Peyer's patch (tissue), 4 donors: Measurements from ENCODE around the gene UBAP2. TPM values are rescaled to one million over a fixed set of nuclear protein-coding genes. Genes with fewer than 3 reads are reported as not detected.

Experiments used
- DNase-seq, 3 donors: peaks; one replicate each; pipeline ENCODE4 v3.0.0-alpha.2; 2017 to 2019
- H3K27ac ChIP-seq, 4 donors: fragments of 200-600 bp; sonication (generic); one replicate each; pipeline ENCODE4 v1.5.1; 2016 to 2019
- H3K27me3 ChIP-seq, 2 donors: fragments of 200-600 bp; sonication (generic); one replicate each; pipeline ENCODE4 v1.5.1; 2019
- H3K36me3 ChIP-seq, 3 donors: fragments of 200-600 bp; sonication (generic); one replicate each; pipeline ENCODE4 v1.5.1; 2016 to 2019
- H3K4me1 ChIP-seq, 4 donors: fragments of 200-600 bp; sonication (generic); one replicate each; pipeline ENCODE4 v1.5.1; 2016 to 2019
- H3K4me3 ChIP-seq, 4 donors: fragments of 200-600 bp; sonication (generic); 1 replicate in 3 of 4; 2 replicates in 1 of 4; pipeline ENCODE4 v1.5.1; 2016 to 2019; ENCODE audit warnings: mild to moderate bottlenecking in 1 of 4
- H3K9me3 ChIP-seq, 4 donors: fragments of 200-600 bp; sonication (generic); one replicate each; pipeline ENCODE4 v1.5.1; 2016 to 2019; ENCODE audit warnings: mild to moderate bottlenecking in 1 of 4
- POLR2A ChIP-seq, 2 donors: fragments of 450-650 bp; IDR thresholded peaks; one replicate each; pipeline ENCODE4 v1.5.1; 2017; ENCODE audit warnings: antibody characterized with exemption in 2 of 2, mild to moderate bottlenecking in 2 of 2, moderate library complexity in 2 of 2
- total RNA-seq, 4 donors: library from RNA; depleted of rRNA; stranded (reverse); fragments of >200 nt; gene quantifications; one replicate each; pipeline ENCODE4 v1.1.0, GENCODE V29; 2016
- TF ChIP-seq, protein P1 (sequence below), 6 experiments: fragments of 450-650 bp in 4 of 6; fragments of 200-600 bp in 2 of 6; sonication (generic) in 1 of 6; IDR thresholded peaks; one replicate each; pipeline ENCODE4 v1.5.1; 2017 to 2019; ENCODE audit warnings: antibody characterized with exemption in 6 of 6, mild to moderate bottlenecking in 3 of 6, moderate library complexity in 1 of 6

UBAP2 gene
- total RNA-seq, 4 donors from 2014 or later: 13.1 to 41.3 (median 25.2) TPM

DNA sequence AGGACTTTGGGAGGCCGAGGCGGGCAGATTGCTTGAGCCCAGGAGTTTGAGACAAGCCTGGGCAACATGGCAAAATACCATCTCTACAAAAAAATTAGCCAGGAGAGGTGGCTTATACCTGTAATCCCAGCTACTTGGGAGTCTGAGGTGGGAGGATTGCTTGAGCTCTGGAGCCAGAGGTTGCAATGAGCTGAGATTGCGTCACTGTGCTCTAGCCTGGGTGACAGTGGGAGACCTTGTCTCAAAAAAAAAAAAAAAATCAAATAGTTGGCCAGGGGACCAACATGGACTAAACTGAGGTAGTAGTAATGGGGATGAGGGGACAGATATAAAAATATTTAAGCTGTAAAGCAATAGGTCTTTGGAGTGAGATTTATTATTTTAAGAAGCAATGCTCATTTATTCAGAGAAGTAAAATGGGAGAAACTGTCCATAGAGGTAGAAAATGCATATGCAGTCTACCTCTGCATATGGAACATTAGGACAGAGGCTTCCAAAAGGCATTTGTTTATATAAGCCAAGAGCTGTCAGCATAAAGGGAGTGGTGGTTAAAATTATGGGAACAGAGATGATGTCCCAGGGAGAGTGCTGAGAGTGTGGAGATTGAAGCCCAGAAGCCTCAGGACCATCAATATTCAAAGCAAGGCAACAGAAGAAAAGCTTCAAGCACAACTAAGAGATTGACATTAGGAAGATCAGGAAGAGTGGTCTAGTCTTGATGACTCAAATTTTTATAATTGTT is 133.6 kb downstream of the UBAP2 start:
- no peak for DNase-seq
- TF ChIP-seq POLR2A (IDR thresholded peaks at IDR 0.05): no peak
- TF ChIP-seq, protein P1, sequence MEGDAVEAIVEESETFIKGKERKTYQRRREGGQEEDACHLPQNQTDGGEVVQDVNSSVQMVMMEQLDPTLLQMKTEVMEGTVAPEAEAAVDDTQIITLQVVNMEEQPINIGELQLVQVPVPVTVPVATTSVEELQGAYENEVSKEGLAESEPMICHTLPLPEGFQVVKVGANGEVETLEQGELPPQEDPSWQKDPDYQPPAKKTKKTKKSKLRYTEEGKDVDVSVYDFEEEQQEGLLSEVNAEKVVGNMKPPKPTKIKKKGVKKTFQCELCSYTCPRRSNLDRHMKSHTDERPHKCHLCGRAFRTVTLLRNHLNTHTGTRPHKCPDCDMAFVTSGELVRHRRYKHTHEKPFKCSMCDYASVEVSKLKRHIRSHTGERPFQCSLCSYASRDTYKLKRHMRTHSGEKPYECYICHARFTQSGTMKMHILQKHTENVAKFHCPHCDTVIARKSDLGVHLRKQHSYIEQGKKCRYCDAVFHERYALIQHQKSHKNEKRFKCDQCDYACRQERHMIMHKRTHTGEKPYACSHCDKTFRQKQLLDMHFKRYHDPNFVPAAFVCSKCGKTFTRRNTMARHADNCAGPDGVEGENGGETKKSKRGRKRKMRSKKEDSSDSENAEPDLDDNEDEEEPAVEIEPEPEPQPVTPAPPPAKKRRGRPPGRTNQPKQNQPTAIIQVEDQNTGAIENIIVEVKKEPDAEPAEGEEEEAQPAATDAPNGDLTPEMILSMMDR (IDR thresholded peaks at IDR 0.05): no peak
- no peaks in the 10 kb centered on the region for H3K4me1 ChIP-seq
- H3K27ac ChIP-seq: no peak overlapping the region
- peaks cover 0 to 58% (median 3%) of the 10 kb centered on the region in 3 donors for H3K36me3 ChIP-seq
- H3K9me3 ChIP-seq: no peaks in the 10 kb centered on the region
- H3K4me3 ChIP-seq: no peak overlapping the region
- no peaks in the 10 kb centered on the region for H3K27me3 ChIP-seq

DNA sequence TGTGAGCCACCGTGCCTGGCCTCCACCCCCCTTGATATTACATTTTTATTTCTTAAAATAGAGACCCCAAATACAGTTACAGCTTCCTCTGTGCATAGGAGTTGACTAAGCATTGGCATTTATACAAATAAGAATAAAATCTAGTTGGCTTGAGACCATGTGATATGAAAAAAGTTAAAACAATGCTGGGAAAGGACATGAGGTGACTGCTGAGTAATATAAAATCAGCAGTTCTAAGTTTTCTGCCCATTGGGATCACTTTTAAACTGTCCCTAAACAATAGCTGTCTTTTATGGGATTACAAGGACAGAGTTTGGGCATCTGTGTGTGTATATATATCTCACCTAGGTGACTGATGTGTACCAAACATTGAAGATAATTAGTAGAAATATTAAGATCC is 135.1 kb downstream of the UBAP2 start:
- TF ChIP-seq, protein P1 (IDR thresholded peaks at IDR 0.05): no peak
- TF ChIP-seq POLR2A (IDR thresholded peaks at IDR 0.05): no peak
- Histone ChIP-seq H3K9me3 (no peaks in the 10 kb centered on the region), H3K27ac (no peak overlapping the region), H3K36me3 (peaks cover 0 to 44% (median 3%) of the 10 kb centered on the region in 3 donors), H3K4me1 (no peaks in the 10 kb centered on the region), H3K27me3 (no peaks in the 10 kb centered on the region), H3K4me3 (no peak overlapping the region)
- no peak for DNase-seq

DNA sequence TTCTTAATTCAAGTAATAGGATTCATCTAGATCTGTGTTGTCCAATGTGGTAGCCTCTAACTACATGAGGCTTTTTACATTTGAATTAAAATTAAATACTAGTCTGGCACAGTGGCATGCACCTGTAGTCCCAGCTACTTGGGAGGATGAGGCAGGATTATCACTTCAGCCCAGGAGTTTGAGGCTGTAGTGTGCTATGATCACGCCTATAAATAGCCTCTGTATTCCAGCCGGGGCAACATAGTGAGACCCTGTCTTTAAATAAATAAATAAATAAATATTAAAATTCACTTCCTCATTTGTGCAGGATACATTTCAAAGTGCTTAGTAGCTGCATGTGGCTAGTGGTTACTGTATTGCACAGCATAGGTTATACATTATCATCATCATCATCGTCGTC is 139.9 kb downstream of the UBAP2 start:
- no peak for DNase-seq

DNA sequence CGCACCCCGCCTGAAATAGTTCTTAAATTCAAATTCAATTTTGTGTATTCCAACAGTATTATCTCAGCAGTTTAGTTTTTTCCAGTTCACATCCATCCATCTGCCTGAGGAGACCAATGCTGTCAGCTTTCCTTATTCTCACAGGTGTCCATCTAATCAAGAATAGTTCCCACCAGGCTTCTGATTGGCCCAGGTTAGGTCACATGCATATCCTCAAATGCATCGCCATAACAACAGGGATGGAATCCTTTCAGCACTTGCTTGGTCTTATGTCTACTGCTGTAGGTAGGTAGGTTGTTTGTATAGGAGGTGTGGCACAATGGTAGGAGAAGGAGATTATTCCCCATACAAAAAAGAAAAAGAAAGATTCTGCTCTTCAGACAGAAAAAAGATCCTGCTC is 140.6 kb downstream of the UBAP2 start:
- Histone ChIP-seq H3K4me1 (no peaks in the 10 kb centered on the region), H3K4me3 (no peak overlapping the region), H3K9me3 (no peaks in the 10 kb centered on the region), H3K27ac (no peak overlapping the region), H3K27me3 (no peaks in the 10 kb centered on the region), H3K36me3 (peaks cover 0 to 11% (median 0%) of the 10 kb centered on the region in 3 donors)
- DNase-seq: no peak
- TF ChIP-seq, protein P1 (IDR thresholded peaks at IDR 0.05): no peak
- no peak for TF ChIP-seq POLR2A (IDR thresholded peaks at IDR 0.05)

More for the DNA sequence above, 139.9 kb downstream of the UBAP2 start:
- Histone ChIP-seq H3K27me3 (no peaks in the 10 kb centered on the region), H3K27ac (no peak overlapping the region), H3K4me1 (no peaks in the 10 kb centered on the region), H3K9me3 (no peaks in the 10 kb centered on the region), H3K4me3 (no peak overlapping the region), H3K36me3 (peaks cover 0 to 18% (median 0%) of the 10 kb centered on the region in 3 donors)
- TF ChIP-seq, protein P1 (IDR thresholded peaks at IDR 0.05): no peak
- no peak for TF ChIP-seq POLR2A (IDR thresholded peaks at IDR 0.05)

DNA sequence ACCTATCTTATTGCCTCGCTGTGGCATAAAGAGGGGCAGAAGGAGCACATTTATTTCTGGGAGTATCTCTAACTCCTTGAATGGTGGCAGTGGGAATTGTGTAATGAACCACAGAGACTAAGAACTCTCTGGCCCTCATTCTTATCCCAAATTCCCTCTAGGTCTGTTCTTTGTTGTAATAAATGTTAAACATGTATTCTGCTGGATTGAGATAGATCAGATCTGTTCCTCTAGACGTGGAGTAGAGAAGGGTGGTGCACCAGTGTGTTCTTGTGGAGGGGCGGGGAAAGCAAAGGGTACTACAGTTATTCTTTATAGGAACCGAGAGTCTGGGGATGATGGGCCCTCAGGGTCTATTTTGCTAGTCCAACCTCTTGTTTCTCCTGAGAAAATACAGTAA is 141.3 kb downstream of the UBAP2 start:
- Histone ChIP-seq H3K27me3 (no peaks in the 10 kb centered on the region), H3K4me3 (no peak overlapping the region), H3K4me1 (no peaks in the 10 kb centered on the region), H3K36me3 (peaks cover 0 to 8% (median 0%) of the 10 kb centered on the region in 3 donors), H3K9me3 (no peaks in the 10 kb centered on the region), H3K27ac (no peak overlapping the region)
- TF ChIP-seq POLR2A (IDR thresholded peaks at IDR 0.05): no peak
- TF ChIP-seq, protein P1 (IDR thresholded peaks at IDR 0.05): no peak
- no peak for DNase-seq
